Kidney (tissue), 14 donors: ENCODE measurements around the gene IFI6. TPM values are rescaled to one million over a fixed set of nuclear protein-coding genes. Genes with fewer than 3 reads are reported as not detected.

Source experiments
- DNase-seq, 5 donors: peaks; one replicate each; pipeline ENCODE4 v3.0.0-alpha.2; 2013 to 2020
- FAIRE-seq: peaks from 2 replicates; lab custom pipeline; 2012; peaks lifted over from hg19 to GRCh38; lab: Jason Lieb, UNC
- H3K27ac ChIP-seq, 2 donors: one replicate each; pipeline ENCODE4 v1.7.0; 2013; ENCODE audit warnings: low read depth in 2 of 2, low read length in 2 of 2, inconsistent platforms in 1 of 2
- H3K27me3 ChIP-seq: one replicate; pipeline ENCODE4 v1.7.1; 2013; ENCODE audit warnings: low read length, inconsistent platforms; ENCODE audit not compliant: control insufficient read depth, insufficient read depth
- H3K36me3 ChIP-seq, 3 donors: one replicate each; pipeline versions ENCODE4 v1.7.0 to v1.7.1; 2013; ENCODE audit warnings: low read length in 3 of 3, control low read depth in 1 of 3, inconsistent platforms in 1 of 3; ENCODE audit not compliant: insufficient read depth in 3 of 3, control insufficient read depth in 2 of 3
- H3K4me1 ChIP-seq, 3 donors: one replicate each; pipeline versions ENCODE4 v1.7.0 to v1.7.1; 2013; ENCODE audit warnings: low read length in 3 of 3, inconsistent platforms in 1 of 3, low read depth in 1 of 3; ENCODE audit not compliant: control insufficient read depth in 2 of 3, insufficient read depth in 2 of 3
- H3K4me3 ChIP-seq, 3 donors: one replicate each; pipeline versions ENCODE4 v1.7.0 to v1.8.1; 2013; ENCODE audit warnings: low read length in 3 of 3, control low read depth in 1 of 3, inconsistent platforms in 1 of 3
- H3K9ac ChIP-seq, 3 donors: one replicate each; pipeline versions ENCODE4 v1.7.0 to v1.7.1; 2013; ENCODE audit warnings: low read length in 3 of 3, control low read depth in 1 of 3, inconsistent platforms in 1 of 3
- H3K9me3 ChIP-seq, 3 donors: one replicate each; pipeline versions ENCODE4 v1.7.0 to v1.7.1; 2013; ENCODE audit warnings: low read length in 3 of 3, control low read depth in 1 of 3, inconsistent platforms in 1 of 3; ENCODE audit not compliant: control insufficient read depth in 2 of 3, insufficient read depth in 1 of 3
- CTCF ChIP-seq: IDR thresholded peaks from 3 replicates; pipeline ENCODE4 v1.5.1; 2012; ENCODE audit warnings: mild to moderate bottlenecking, moderate library complexity, borderline replicate concordance; ENCODE audit not compliant: insufficient read depth; ENCODE audit errors: extremely low read depth
- intact Hi-C: fragments of 100-400 bp; cut with DNase I; formaldehyde crosslinking; loops from one replicate; pipeline ENCODE4 v1.11.1; 2022
- polyA plus RNA-seq: library from polyadenylated mRNA; stranded (reverse); fragments of 350-450 nt; fragmentation: Illumina TruSeq; extraction: RNeasy Lipid Tissue Mini Kit (QIAGEN cat#74804); gene quantifications from one replicate; pipeline ENCODE4 v1.2.3, GENCODE V29; 2014; ENCODE audit warnings: low read depth, low replicate concordance; ENCODE audit not compliant: insufficient read depth
- total RNA-seq: library from RNA; stranded (reverse); fragmentation: NEBNext Ultra II Directional; extraction: Animal tissue kit (Norgen Biotek cat#: 25700); gene quantifications from one replicate; pipeline ENCODE4 v1.2.1, GENCODE V29; 2021
- donor health status: control.
- donor health status: control.
- donor health status: control.
- donor health status: control.
- donor health status: control.
- donor health status: DM: yes; HTN: yes; CAD: no.
- donor health status: Normal renal cell carcinoma (clear cell type).

Gene IFI6
- total and polyA plus RNA-seq, 2 donors from 2014 or later: 69.5 to 148 TPM

GRCh38 chr1:27668808-27669723 lies 2.9 kb downstream of the IFI6 start:
- Histone ChIP-seq H3K36me3 (no peaks in the 10 kb centered on the region), H3K27me3 (no peaks in the 10 kb centered on the region), H3K9me3 (no peaks in the 10 kb centered on the region), H3K27ac (no peak overlapping the region), H3K4me3 (peak overlapping the region; percentile 48 to 59 (median 56)), H3K4me1 (peaks cover 0 to 9% (median 7%) of the 10 kb centered on the region in 3 donors), H3K9ac (peak overlapping the region; percentile 13 to 77 (median 31))
- peak; percentile 85 for TF ChIP-seq CTCF
- intact Hi-C loops: loop anchor here (10.0 kb wide), 1 partner anchor 364 kb away; no protein-coding TSS in a partner anchor
- DNase-seq (peak; percentile 74 to 91 (median 83)), FAIRE-seq (no peak)

- DNase-seq (no peak), FAIRE-seq (no peak)
- no peaks in the 10 kb centered on the region for H3K27me3 ChIP-seq
- H3K4me3 ChIP-seq: no peak overlapping the region
- H3K9me3 ChIP-seq: no peaks in the 10 kb centered on the region
- no peaks in the 10 kb centered on the region for H3K36me3 ChIP-seq
- peaks cover 0 to 9% (median 7%) of the 10 kb centered on the region in 3 donors for H3K4me1 ChIP-seq
- H3K27ac ChIP-seq: no peak overlapping the region
- no peak for TF ChIP-seq CTCF
- intact Hi-C loops: loop anchor here (10.0 kb wide), 1 partner anchor 363 kb away; no protein-coding TSS in a partner anchor
- H3K9ac ChIP-seq: no peak overlapping the region
Observed at GRCh38 chr1:27668121-27668807, 3.7 kb downstream of the IFI6 start.

- intact Hi-C loops: loop anchor here (10.0 kb wide), 1 partner anchor 362 kb away; no protein-coding TSS in a partner anchor
- DNase-seq: no peak
- H3K4me1 ChIP-seq: peaks cover 0 to 12% (median 0%) of the 10 kb centered on the region in 3 donors
- H3K9ac ChIP-seq: no peak overlapping the region
- FAIRE-seq: no peak
- no peak for TF ChIP-seq CTCF
- H3K4me3 ChIP-seq: no peak overlapping the region
- no peaks in the 10 kb centered on the region for H3K36me3 ChIP-seq
- H3K9me3 ChIP-seq: no peaks in the 10 kb centered on the region
- no peak overlapping the region for H3K27ac ChIP-seq
- no peaks in the 10 kb centered on the region for H3K27me3 ChIP-seq
Observed at GRCh38 chr1:27666791-27667254, 5.2 kb downstream of the IFI6 start.
